Measurements from ENCODE around the gene SLC4A1.
A peak's percentile ranks its signal among the peaks of the same experiment; 100 is the strongest.

Gene SLC4A1

GRCh38 chr17:44267818-44268490, at the start of gene SLC4A1:
SLC4A1 (minus strand) TSS chr17:44268135; CDS start chr17:44262866, 5,269 bp downstream.
- DNase-seq (ENCODE audit: low read depth, low spot score) = no peak

GRCh38 chr17:44317545-44317944, 49.6 kb upstream of the SLC4A1 start:
- no peak for DNase-seq (ENCODE audit: low read depth, low spot score)

GRCh38 chr17:44315760-44316731, 48.1 kb upstream of the SLC4A1 start:
- DNase-seq (ENCODE audit: low read depth, low spot score) = no peak

GRCh38 chr17:44314869-44315661, 47.1 kb upstream of the SLC4A1 start:
- DNase-seq (ENCODE audit: low read depth, low spot score) = no peak

GRCh38 chr17:44314524-44314868, 46.6 kb upstream of the SLC4A1 start:
- no peak for DNase-seq (ENCODE audit: low read depth, low spot score)

- no peak for DNase-seq (ENCODE audit: low read depth, low spot score)
Measured at GRCh38 chr17:44314031-44314430, 46.1 kb upstream of the SLC4A1 start.

- no peak for DNase-seq (ENCODE audit: low read depth, low spot score)
Measured at GRCh38 chr17:44312396-44313104, 44.6 kb upstream of the SLC4A1 start.

GRCh38 chr17:44311562-44312181, 43.7 kb upstream of the SLC4A1 start:
- no peak for DNase-seq (ENCODE audit: low read depth, low spot score)

- DNase-seq (ENCODE audit: low read depth, low spot score) = no peak
Measured at GRCh38 chr17:44310609-44311376, 42.9 kb upstream of the SLC4A1 start.

GRCh38 chr17:44310188-44310587, 42.3 kb upstream of the SLC4A1 start:
- DNase-seq (ENCODE audit: low read depth, low spot score) = no peak

GRCh38 chr17:44309472-44309871, 41.5 kb upstream of the SLC4A1 start:
- no peak for DNase-seq (ENCODE audit: low read depth, low spot score)

GRCh38 chr17:44308865-44309264, 40.9 kb upstream of the SLC4A1 start:
- no peak for DNase-seq (ENCODE audit: low read depth, low spot score)

- DNase-seq (ENCODE audit: low read depth, low spot score) = peak; percentile 17
Measured at GRCh38 chr17:44308320-44308818, 40.4 kb upstream of the SLC4A1 start, which contains the start of gene RUNDC3A. RUNDC3A (plus strand) TSS chr17:44308601; CDS start chr17:44308833, 232 bp downstream.

GRCh38 chr17:44307387-44308186, 39.7 kb upstream of the SLC4A1 start:
- DNase-seq (ENCODE audit: low read depth, low spot score) = no peak

GRCh38 chr17:44304651-44305050, 36.7 kb upstream of the SLC4A1 start:
- DNase-seq (ENCODE audit: low read depth, low spot score) = no peak

- DNase-seq (ENCODE audit: low read depth, low spot score) = no peak
Measured at GRCh38 chr17:44297975-44298374, 30.0 kb upstream of the SLC4A1 start.

GRCh38 chr17:44293509-44294226, 25.7 kb upstream of the SLC4A1 start:
- DNase-seq (ENCODE audit: low read depth, low spot score) = no peak

- DNase-seq (ENCODE audit: low read depth, low spot score) = no peak
Measured at GRCh38 chr17:44287651-44288050, 19.7 kb upstream of the SLC4A1 start.
